ENCODE data around the gene ADAMTSL5.
"Not testable (repeated sequence)": the region's sequence is repeated elsewhere in the genome, so short reads cannot be mapped to it uniquely, and the experiment has no call there.

ADAMTSL5 gene

GRCh38 chr19:1478934-1479707, 33.7 kb downstream of the ADAMTSL5 start, which contains the start of gene C19orf25:
Gene C19orf25 (minus strand): TSS chr19:1479215. CDS start chr19:1478903, 312 bp downstream.
- DNase-seq, result peak; percentile 86

- not testable (repeated sequence) for DNase-seq
These were observed 35.8 kb downstream of the ADAMTSL5 start for GRCh38 chr19:1477056-1477455.

- DNase-seq, result no peak
These were observed 36.9 kb downstream of the ADAMTSL5 start for GRCh38 chr19:1475751-1476437.

DNA sequence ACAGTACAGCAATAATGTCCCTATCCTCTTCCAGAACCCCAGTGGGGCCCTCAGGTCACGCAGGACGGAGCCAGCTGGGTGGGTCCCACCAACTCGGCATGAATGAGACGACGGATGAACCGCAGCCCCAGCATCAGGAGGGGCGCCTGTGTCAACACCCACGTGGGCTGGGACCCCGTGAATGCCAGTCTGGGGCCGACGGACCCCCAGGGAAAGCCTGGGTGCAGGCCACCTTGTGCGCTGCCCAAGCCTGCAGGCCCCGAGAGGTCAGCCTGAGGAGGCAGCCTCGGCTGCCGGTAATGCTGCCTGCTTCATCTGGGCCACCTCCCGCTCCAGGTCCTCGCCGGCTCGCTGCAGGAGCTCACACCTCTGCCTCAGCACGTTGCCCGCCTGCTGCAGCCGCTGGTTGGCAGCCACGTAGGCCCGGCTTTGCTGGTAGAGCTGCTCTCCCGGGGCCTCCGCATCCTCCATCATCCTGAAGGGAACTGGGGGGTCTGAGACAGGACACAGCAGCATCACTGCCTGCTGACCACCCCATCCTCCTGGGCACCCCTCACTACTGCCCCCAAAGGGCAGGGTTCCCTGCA, 38.0 kb downstream of the ADAMTSL5 start:
- DNase-seq, result no peak

DNA sequence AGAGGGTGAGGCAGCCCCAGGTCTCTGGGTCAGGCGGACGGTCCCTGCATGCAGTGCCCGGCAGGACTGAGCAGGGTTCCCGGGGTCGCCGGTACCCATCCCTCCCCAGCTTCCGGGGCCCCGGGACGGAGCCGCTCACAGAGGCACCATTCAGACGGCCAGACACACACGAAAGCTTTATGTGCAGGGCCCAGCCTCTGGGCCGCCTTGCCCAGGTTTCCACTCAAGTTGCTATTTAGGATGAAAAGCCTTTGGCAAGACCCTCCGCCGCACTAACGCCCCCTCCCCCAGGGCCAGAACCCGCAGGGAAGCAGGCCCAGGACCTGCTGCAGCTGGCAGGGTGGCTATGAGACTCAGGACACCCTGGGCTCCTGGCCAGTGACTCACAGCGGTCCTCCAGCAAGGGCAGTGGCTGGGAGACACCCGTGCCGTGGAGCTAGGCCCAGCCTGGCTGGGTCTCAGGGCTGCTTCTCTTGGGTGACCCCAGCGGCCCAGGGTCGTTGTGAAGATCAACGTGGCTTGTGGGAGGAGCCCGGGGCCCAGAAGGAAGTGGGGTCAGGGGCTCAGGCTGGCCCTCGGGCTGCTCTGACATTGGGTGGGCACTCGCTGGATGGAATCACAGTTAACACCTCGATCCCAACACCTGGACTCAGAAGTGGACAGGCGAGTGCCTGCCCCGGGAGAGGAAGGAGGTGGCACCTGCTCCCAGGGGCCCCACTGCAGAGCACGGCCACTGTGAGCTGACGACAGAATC, 38.6 kb downstream of the ADAMTSL5 start:
- no peak for DNase-seq

- no peak for DNase-seq
These were observed 39.6 kb downstream of the ADAMTSL5 start for GRCh38 chr19:1473085-1473851.

DNA sequence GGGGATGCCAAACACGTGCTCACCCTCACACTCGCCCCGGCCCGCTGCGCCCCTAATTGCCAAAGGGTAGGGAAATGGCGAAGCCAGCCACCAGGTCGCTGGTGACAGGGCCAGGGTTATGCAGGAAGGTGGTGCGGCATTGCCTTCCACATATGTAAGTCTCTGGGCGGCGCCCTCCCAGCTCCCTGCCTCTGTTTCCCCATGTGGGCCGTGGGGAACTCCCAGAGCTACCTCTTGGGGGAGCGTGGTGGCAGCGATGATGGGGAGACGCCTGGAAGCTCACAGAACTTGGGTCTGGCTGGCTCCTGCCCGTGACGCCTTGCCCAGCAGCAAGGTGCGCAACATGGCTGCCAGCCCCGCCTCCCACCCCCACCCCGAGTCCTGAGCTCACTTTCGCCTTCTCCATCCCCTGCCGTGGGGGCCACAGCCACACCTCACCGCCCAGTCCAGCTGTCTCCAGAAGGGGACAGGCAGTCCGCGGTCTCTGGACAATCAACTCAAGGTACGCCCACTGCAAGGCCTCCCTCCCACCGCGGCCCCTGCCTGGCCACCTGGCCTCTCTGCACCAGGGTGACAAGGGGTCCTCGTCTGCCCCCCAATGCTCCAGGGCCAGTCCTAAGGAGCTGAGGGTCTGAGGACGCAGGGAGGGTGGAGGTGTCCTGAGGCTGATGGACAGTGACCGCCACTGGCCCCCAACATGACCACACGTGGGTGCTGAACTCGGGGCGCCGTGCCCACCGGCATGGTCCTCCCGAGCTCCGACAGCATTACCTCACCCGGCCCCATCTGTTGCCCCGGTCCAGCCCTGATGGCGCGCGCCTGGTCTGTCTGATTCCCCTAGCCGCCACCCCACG, 40.4 kb downstream of the ADAMTSL5 start:
- DNase-seq, result no peak

GRCh38 chr19:1471515-1472160, 41.2 kb downstream of the ADAMTSL5 start:
- DNase-seq, result no peak

DNA sequence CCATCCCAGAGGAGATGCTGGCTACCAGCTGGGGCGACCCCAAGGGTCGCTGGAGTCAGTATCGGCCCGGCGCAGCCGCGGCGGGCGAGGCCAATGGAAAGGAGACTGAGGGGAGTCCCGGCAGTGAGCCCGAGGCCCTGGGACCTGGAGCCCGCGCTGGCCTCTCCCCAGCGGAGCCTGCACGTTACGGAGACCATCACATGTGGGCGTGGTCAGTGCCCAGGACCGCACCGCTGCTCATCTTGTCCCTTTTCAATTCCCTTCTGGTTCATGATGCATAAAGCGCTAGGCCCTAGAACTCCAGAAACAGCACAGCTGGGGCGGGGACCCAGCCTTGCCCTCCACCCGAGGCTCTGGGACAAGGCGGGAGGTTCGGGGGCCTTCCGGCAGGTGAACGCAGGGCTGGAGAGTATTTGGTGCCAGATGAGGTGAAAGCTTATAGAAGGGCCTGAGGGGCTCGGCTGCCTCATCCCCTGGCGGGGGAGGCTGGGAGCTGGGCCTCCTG, 41.8 kb downstream of the ADAMTSL5 start:
- DNase-seq, result no peak

- DNase-seq, result peak; percentile 57
These were observed 42.4 kb downstream of the ADAMTSL5 start for GRCh38 chr19:1470305-1471009.

GRCh38 chr19:1470055-1470304, 42.8 kb downstream of the ADAMTSL5 start:
- DNase-seq, result no peak

DNA sequence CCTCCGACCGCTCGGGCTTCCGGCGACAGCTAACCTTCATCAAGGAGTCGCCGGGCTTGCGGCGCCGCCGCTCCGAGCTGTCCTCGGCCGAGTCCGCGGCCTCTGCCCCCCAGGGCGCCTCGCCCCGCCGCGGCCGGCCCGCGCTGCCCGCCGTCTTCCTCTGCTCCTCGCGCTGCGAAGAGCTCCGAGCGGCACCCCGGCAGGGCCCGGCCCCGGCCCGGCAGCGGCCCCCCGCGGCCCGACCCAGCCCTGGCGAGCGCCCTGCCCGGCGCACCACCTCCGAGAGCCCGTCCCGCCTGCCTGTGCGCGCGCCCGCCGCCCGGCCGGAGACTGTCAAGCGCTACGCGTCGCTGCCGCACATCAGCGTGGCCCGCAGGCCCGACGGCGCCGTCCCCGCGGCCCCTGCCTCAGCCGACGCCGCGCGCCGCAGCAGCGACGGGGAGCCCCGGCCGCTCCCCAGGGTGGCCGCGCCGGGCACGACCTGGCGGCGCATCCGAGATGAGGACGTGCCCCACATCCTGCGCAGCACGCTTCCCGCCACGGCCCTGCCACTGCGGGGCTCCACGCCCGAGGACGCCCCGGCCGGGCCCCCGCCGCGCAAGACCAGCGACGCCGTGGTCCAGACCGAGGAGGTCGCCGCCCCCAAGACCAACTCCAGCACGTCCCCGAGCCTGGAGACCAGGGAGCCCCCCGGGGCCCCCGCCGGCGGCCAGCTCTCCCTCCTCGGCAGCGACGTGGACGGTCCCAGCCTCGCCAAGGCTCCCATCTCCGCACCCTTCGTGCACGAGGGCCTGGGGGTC, 43.4 kb downstream of the ADAMTSL5 start:
- no peak for DNase-seq

- DNase-seq, result no peak
These were observed 44.0 kb downstream of the ADAMTSL5 start for GRCh38 chr19:1468821-1469254.

GRCh38 chr19:1468274-1468820, 44.5 kb downstream of the ADAMTSL5 start:
- no peak for DNase-seq

GRCh38 chr19:1467490-1468273, 45.1 kb downstream of the ADAMTSL5 start:
- DNase-seq, result no peak

DNA sequence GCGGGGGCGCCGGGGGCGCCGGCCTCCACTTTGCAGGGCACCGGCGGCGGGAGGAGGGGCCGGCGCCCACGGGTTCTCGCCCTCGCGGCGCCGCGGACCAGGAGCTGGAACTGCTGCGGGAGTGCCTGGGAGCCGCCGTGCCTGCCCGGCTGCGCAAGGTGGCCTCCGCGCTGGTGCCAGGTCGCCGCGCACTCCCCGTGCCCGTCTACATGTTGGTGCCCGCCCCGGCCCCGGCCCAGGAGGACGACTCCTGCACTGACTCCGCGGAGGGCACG, 45.7 kb downstream of the ADAMTSL5 start:
- no peak for DNase-seq

DNA sequence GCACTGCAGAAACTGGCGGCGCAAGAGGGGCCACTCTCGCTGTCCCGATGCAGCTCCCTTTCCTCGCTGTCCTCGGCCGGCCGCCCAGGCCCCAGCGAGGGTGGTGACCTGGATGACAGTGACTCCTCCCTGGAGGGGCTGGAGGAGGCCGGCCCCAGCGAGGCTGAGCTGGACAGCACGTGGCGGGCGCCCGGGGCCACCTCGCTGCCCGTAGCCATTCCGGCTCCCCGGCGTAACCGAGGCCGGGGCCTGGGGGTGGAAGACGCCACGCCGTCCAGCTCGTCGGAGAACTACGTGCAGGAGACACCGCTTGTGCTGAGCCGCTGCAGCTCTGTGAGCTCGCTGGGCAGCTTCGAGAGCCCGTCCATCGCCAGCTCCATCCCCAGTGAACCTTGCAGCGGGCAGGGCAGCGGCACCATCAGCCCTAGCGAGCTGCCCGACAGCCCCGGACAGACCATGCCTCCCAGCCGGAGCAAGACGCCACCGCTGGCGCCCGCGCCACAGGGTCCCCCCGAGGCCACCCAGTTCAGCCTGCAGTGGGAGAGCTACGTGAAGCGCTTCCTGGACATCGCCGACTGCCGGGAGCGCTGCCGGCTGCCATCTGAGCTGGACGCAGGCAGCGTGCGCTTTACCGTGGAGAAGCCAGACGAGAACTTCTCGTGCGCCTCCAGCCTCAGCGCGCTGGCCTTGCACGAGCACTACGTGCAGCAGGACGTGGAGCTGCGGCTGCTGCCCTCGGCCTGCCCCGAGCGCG, 46.2 kb downstream of the ADAMTSL5 start:
- DNase-seq, result no peak
